Heart left ventricle (tissue), 16 donors: Measurements from ENCODE around the gene HEATR9. TPM values are rescaled to one million over a fixed set of nuclear protein-coding genes. Genes with fewer than 3 reads are reported as not detected.

ENCODE experiments used
- ATAC-seq, 4 donors: fragments of 200-7000 bp; cut with Tn5 transposase; one replicate each; pipeline ENCODE4 v1.9.1; 2020 to 2022; ENCODE audit warnings: moderate library complexity in 4 of 4, mild to moderate bottlenecking in 3 of 4, moderate number of reproducible peaks in 1 of 4
- DNase-seq, 5 donors: peaks; one replicate each; pipeline ENCODE4 v3.0.0-alpha.2; 2020
- H3K27ac ChIP-seq, 12 donors: fragments of 200-600 bp; sonication (generic) in 4 of 12; one replicate each; pipeline versions ENCODE4 v1.5.0 to v1.8.0; 2016 to 2022; ENCODE audit warnings: mild to moderate bottlenecking in 2 of 12
- H3K27me3 ChIP-seq, 9 donors: fragments of 200-600 bp; sonication (generic) in 2 of 9; one replicate each; pipeline versions ENCODE4 v1.5.1 to v1.8.0; 2016 to 2022; ENCODE audit warnings: mild to moderate bottlenecking in 3 of 9
- H3K36me3 ChIP-seq, 9 donors: fragments of 200-600 bp; sonication (generic) in 2 of 9; one replicate each; pipeline versions ENCODE4 v1.5.0 to v1.8.0; 2018 to 2022; ENCODE audit warnings: mild to moderate bottlenecking in 2 of 9
- H3K4me1 ChIP-seq, 12 donors: fragments of 200-600 bp; sonication (generic) in 4 of 12; one replicate each; pipeline versions ENCODE4 v1.5.0 to v1.8.0; 2016 to 2022; ENCODE audit warnings: mild to moderate bottlenecking in 3 of 12
- H3K4me3 ChIP-seq, 12 donors: fragments of 200-600 bp; sonication (generic) in 4 of 12; one replicate each; pipeline versions ENCODE4 v1.5.0 to v1.8.0; 2017 to 2022; ENCODE audit warnings: mild to moderate bottlenecking in 9 of 12, moderate library complexity in 4 of 12
- H3K9me3 ChIP-seq, 12 donors: fragments of 200-600 bp; sonication (generic) in 4 of 12; one replicate each; pipeline versions ENCODE4 v1.5.0 to v1.8.0; 2016 to 2022; ENCODE audit warnings: mild to moderate bottlenecking in 1 of 12
- POLR2A ChIP-seq, 2 donors: fragments of 450-650 bp; IDR thresholded peaks; one replicate each; pipeline ENCODE4 v1.6.1; 2017; ENCODE audit warnings: antibody characterized with exemption in 2 of 2, mild to moderate bottlenecking in 2 of 2, moderate library complexity in 2 of 2
- WGBS, 4 donors: extraction: QIAGEN DNeasy Blood & Tissue Kit in 2 of 4; methylation state at CpG; one replicate each; pipeline versions ENCODE4 v1.1.5 to v1.1.7; 2013 to 2018; 5-methylcytosine and 5-hydroxymethylcytosine counted together
- intact Hi-C, 10 donors: fragments of 100-400 bp; cut with DNase I; formaldehyde crosslinking; loops; one replicate each; pipeline versions ENCODE4 v1.11.1 to v1.14.2; 2022
- polyA plus RNA-seq, 2 donors: library from polyadenylated mRNA; stranded (reverse); fragments of 200-250 nt; gene quantifications; one replicate each; pipeline ENCODE4 v1.2.3, GENCODE V29; 2013
- total RNA-seq, 9 donors: library from RNA; depleted of rRNA in 2 of 9; stranded (reverse); fragments of >200 nt in 2 of 9; fragmentation: NEBNext Ultra II Directional in 3 of 9; extraction: Animal tissue kit (Norgen Biotek cat#: 25700) in 3 of 9; gene quantifications; one replicate each; pipeline versions ENCODE4 v1.1.0 to v1.2.4, GENCODE V29; 2016 to 2023
- TF ChIP-seq, protein P1 (sequence below), 12 donors: fragments of 200-600 bp; sonication (generic) in 4 of 12; IDR thresholded peaks; one replicate each; pipeline versions ENCODE4 v1.5.0 to v1.8.0; 2018 to 2022; ENCODE audit warnings: antibody characterized with exemption in 12 of 12, mild to moderate bottlenecking in 5 of 12
- donor health status: ischemic (EF 13 %, LVEDD 7.1; RV severe dilation, severe dysfunction).
- donor health status: healthy with polysubstance abuse.
- donor health status: DM: no; HTN: yes; CAD: no.
- donor health status: DM: no; HTN: no; CAD: no.
- donor health status: ischemic (EF 25% LVEDD 6.9; RV normal size, moderate dysfunction).
- donor health status: ischemic (EF 25% LVEDD 5.7; RV mildly dilated, moderate dysfunction).
- donor health status: healthy.
- donor health status: DM: yes; HTN: yes; CAD: no.
- donor health status: ischemic (EF 35%, LVEDD 5.7; RV mildly dilated, moderate dysfunction).
- donor health status: nonischemic (EF 11% LVEDD 7.7; RV severe dilation, severe dysfunction).
- donor health status: DM: yes; HTN: yes; CAD: no.
- donor health status: PGD.
- donor health status: ischemic (EF 29% LVEDD 5.4; RV normal size, mild dysfunction).
- donor health status: nonischemic (EF 23%, LVEDD 6.1; RV moderate dilation, normal function).

The HEATR9 gene
- total and polyA plus RNA-seq, 11 donors = 0.11 TPM; not detected in 9

DNA sequence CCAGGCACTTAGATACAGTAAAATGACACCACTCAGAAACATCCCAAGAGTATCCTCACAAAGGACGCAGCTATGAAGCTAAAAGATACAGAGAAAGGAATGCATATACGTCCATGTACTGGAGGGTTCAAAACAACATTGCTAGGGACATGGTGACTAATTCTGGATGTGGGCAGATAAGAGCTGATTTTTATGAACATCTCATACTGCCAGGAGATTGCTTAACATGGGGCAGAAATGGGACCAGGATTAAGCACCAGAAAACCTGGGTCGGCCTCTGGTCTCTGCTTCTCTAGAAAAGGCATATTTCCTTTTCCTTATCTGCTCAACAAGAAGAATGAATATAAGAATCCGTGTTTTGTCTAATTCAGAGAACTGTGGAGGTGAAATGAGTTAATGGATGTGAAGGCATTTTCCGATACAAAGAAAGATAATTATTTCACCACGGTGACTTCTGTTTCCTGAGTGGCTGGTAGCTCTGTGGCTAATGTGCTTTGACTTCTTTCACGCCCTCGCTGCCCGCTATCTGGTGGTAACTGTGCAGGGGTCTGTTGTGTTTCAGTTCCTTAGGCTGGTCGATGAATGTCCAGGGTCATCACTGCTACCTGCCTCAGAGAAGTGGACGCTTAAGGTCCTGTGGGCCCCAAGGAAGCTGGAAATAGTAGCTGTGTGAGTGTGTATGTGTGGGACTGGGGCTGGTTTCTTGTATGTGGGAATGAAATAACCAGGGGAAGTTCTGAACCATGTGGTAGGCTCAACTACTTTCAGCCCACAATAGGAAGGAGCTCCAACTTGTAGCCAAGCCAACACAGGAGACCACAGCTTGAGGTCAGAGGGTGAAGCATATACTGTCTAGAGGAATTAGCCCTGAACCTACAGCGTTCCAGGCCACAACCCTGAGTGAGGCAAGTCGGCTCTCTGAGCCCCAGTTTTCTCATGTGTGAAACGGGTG, 27.2 kb upstream of the HEATR9 start:
- no peak for ATAC-seq
- Histone ChIP-seq H3K36me3 (no peaks in the 10 kb centered on the region), H3K27me3 (peaks cover 0 to 16% (median 0%) of the 10 kb centered on the region in 9 donors), H3K9me3 (no peaks in the 10 kb centered on the region), H3K27ac (peak overlapping the region in 1 of 12 donors; percentile 65), H3K4me1 (peaks cover 0 to 68% (median 0%) of the 10 kb centered on the region in 12 donors), H3K4me3 (no peak overlapping the region)
- TF ChIP-seq POLR2A (IDR thresholded peaks at IDR 0.05) = no peak
- TF ChIP-seq, protein P1, sequence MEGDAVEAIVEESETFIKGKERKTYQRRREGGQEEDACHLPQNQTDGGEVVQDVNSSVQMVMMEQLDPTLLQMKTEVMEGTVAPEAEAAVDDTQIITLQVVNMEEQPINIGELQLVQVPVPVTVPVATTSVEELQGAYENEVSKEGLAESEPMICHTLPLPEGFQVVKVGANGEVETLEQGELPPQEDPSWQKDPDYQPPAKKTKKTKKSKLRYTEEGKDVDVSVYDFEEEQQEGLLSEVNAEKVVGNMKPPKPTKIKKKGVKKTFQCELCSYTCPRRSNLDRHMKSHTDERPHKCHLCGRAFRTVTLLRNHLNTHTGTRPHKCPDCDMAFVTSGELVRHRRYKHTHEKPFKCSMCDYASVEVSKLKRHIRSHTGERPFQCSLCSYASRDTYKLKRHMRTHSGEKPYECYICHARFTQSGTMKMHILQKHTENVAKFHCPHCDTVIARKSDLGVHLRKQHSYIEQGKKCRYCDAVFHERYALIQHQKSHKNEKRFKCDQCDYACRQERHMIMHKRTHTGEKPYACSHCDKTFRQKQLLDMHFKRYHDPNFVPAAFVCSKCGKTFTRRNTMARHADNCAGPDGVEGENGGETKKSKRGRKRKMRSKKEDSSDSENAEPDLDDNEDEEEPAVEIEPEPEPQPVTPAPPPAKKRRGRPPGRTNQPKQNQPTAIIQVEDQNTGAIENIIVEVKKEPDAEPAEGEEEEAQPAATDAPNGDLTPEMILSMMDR (IDR thresholded peaks at IDR 0.05) = no peak
- intact Hi-C loops = loop anchor here in 1 of 10 donors (10.0 kb wide), 1 partner anchor 59 kb away; no protein-coding TSS in a partner anchor
- DNase-seq = no peak
- 75 to 79% (median 77%) methylated on average over 14 of the region's 14 CpGs for WGBS, 4 donors

DNA sequence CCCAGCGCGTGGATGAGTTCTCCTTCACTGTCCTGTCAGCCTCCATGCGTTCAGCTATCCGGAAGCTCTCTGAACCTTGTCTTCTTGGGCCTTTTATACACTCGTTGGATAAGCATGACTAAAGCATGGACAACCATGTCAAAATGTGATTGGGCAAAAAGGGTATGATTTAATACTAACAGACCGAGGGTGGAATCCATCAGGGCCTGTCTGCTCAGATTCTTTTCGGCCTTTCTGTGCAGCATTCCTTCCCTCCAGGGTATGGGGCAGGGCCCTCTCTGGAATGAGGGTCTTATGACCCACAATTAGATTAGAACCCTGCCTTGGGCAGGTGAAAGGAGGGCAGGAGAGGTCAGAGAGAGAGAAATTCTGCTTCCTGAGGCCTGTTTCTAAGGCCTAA, 25.5 kb upstream of the HEATR9 start:
- Histone ChIP-seq H3K4me3 (no peak overlapping the region), H3K36me3 (no peaks in the 10 kb centered on the region), H3K27ac (no peak overlapping the region), H3K4me1 (peaks cover 0 to 73% (median 0%) of the 10 kb centered on the region in 12 donors), H3K27me3 (peaks cover 0 to 10% (median 0%) of the 10 kb centered on the region in 9 donors), H3K9me3 (no peaks in the 10 kb centered on the region)
- TF ChIP-seq, protein P1 (IDR thresholded peaks at IDR 0.05) = no peak
- no peak for TF ChIP-seq POLR2A (IDR thresholded peaks at IDR 0.05)
- ATAC-seq (no peak), DNase-seq (no peak)
- intact Hi-C loops = loop anchor here in 1 of 10 donors (10.0 kb wide), 1 partner anchor 61 kb away; no protein-coding TSS in a partner anchor
- 91 to 95% (median 93%) methylated on average over 7 of the region's 7 CpGs for WGBS, 4 donors

GRCh38 chr17:35893751-35894150, 25.1 kb upstream of the HEATR9 start:
- intact Hi-C loops = loop anchor here in 1 of 10 donors (10.0 kb wide), 1 partner anchor 61 kb away; no protein-coding TSS in a partner anchor
- no peak for DNase-seq
- 95 to 98% (median 96%) methylated on average over 4 of the region's 4 CpGs for WGBS, 4 donors
- ATAC-seq = no peak
- Histone ChIP-seq H3K4me3 (no peak overlapping the region), H3K27me3 (peaks cover 0 to 10% (median 0%) of the 10 kb centered on the region in 9 donors), H3K27ac (no peak overlapping the region), H3K9me3 (no peaks in the 10 kb centered on the region), H3K36me3 (no peaks in the 10 kb centered on the region), H3K4me1 (peaks cover 0 to 69% (median 0%) of the 10 kb centered on the region in 12 donors)
- TF ChIP-seq, protein P1 (IDR thresholded peaks at IDR 0.05) = no peak
- no peak for TF ChIP-seq POLR2A (IDR thresholded peaks at IDR 0.05)
